Stimulated activated CD4-positive, alpha-beta T cell treated with anti-CD3 and anti-CD28 coated beads, Interleukin-12 subunit alpha, Interleukin-12 subunit beta, amount 100 ng/mL, for 4 hours (primary cell): ENCODE data around the gene SRL.

Source experiments
- DNase-seq: peaks from one replicate; pipeline ENCODE4 v3.0.0-alpha.2; 2020

SRL gene

DNA sequence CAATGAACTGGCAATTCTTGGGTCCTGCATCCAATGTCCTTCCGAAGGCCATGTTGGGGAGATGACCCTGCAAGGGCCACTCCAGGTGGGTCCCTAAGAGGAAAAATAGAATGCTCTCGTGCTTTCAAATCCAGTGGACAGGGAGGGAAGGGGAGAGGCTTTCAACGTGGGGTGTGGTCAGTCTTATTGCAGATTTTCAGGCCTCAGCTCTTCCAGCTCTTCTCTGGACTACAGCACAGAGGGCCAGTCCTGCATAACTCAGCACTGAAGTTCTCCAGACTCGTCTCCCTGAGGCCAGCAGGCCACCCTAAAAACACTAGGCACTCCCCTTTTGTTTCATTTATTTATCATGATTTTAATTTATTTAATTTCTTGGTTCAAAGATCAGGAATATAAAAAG is 43.1 kb downstream of the SRL start:
- DNase-seq, result no peak

DNA sequence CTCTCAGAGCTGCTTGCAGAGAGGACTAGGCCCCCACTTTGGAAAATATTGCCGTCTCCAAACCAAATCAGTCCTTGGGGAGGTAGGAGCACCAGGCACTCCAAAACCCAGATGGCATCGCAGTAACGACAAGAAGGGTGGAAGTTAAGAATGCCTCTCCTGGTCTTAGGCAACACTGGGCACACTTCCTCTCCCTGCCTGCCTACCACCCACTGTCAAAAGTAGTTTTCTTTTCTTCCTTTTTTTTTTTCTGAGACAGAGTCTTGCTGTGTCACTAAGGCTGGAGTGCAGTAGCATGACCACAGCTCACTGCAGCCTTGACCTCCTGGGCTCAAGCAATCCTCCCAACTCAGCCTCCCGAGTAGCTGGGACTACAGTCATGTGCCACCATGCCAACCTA is 47.2 kb downstream of the SRL start:
- DNase-seq, result no peak

DNA sequence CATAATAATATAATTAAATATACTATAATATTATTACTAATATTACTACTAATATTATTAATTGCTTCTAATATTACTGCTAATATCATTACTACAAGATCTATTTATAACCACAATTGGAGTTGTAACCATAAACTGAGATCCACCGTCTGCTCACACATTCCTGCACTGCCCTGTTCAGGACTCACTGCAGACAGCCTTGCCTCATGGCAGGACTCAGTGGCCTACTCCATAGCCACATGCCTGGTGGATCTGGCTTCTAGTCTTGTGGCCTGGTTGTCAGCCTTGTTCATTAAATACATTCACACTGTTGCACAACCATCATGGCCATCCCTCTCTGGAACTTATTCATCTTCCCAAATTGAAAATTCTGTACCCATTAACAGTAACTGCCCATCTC is 48.0 kb downstream of the SRL start:
- no peak for DNase-seq

DNA sequence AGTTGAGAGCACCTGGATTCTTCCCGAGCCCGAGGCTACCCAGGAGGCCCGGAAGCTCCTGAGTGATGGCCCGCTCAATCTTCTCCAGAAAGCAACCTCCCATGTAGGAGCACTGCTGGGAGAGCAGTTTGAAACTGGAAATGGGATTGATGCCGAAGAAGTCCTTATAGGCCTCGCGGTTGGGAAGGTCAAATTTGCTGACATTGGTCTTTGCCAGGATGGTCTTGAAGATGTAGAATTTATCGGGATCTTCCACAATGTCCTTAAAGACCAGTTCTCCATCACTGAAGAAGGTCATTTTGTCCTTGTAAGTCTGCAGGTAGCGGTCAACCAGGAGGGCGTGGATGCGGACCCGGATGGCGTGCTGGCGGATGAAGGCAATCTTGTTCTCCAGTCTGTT is 49.7 kb downstream of the SRL start:
- DNase-seq, result no peak

DNA sequence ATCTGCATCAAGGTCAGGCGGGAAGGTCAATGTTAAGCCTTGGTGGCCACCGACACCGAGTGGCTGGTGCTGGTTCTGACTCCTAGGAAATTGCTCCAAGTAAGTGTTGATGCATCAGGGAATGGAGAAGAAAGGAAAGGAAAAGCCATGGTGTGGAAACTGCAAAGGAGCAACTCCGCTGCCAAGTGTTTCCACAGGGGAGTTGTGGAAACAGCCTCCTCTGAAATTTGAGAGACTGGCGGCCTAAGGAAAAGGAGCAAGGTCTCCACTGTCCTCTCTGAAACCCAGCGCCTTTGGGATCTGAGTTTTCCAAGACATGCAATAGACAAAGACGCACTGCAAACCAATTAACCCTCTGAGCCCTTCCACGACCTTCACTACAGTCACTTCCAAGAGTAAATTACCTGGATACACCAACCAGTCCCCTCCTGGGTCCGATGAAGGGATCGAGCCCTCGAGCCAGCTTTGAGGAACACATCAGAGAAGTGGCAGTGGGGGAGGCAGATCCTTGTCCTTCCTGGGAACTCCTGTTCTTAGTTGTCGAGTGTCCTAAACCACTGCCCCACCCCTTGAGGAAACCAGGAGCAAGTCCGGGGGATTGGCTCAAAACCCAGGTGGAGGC is 51.1 kb downstream of the SRL start:
- no peak for DNase-seq

DNA sequence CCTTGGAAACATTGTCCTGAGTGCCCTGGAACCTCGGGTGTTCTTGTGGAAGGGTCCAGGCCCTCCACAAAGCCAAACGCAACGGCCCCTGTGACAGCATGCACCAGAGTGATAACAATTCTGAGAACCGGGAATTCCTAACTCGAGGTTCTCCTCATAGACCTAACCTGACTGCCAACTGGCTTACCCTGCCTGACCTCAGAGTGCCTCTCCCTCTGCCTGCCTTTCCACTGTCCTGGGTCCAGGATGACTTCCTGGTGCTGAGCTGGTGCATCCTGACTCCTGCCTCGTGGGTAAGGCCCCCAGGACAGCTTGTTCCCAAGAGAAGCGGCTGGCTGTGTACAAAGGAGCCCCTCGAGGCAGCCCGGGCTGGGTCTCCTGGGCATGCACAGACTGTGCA is 51.8 kb downstream of the SRL start:
- no peak for DNase-seq

DNA sequence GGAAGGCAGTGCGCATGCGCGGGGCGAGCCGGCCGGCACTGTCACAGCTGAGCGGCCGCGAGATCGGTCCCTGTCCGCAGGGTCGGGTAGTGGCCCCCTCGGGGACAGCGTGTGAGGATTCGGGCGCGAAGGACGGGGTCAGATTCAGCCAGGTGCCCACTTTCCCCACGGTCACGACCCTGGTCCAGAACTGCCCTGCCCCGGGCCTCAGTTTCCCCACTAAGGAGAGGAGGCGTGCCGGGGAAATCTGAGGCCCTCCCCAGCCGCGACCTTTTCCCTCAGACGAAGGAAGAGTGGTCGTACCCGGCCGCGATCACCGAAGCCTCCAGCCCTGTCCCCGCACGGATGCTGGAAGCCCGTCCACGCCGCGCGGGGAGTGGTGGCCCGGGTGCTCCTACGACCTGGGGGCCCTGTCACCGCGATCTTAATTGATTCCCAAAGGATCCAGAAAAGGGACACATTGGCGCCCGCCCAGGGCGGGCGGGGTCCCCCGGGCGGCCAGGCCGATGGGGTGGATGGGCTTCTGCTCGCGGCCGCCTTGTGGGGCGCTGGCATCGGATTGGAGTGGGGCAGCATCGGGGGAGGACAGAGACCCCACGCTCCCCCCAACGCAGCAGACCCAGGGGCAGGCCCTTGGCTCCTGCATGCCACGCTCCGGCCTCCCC is 57.7 kb downstream of the SRL start:
- DNase-seq, result no peak

DNA sequence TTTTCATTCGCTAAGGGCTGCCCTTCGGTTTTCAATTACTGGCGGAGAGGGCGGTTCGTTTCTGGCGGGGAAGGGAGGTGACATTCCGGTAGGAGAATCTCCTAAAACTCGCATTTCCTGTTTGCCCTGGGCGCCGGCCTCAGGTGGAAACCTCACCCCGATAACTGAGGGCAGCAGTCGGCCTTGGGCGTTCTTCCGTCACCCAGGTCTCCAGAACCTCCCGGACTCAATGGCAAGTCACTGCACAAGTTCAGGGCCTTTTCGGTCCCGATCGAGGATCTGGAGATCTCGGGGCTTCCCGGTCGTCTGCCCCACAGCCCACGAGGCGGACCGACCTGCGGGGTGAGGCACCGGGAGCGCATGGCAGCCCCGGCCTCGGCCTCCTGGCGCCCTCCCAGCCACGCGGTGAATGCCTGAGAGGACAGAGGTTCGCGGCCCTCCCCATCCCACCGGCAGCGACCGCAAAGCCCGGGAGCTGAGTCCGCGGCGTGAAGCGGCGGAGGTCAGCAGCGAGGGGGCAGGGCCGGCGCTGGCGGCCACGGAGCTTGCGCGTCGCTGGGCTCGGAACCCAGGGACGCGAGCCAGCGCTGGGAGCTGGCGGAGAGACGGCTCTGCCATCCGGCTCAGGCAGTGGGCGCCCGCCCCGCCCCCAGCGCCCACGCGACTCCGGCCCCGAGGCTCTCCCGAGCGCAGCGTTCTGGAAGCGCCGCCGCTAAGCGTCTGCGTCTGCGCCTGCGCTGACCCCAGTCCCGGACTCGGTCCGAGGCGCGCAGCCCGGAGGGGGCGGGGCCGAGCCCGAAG is 58.4 kb downstream of the SRL start:
- DNase-seq, result peak; percentile 93

DNA sequence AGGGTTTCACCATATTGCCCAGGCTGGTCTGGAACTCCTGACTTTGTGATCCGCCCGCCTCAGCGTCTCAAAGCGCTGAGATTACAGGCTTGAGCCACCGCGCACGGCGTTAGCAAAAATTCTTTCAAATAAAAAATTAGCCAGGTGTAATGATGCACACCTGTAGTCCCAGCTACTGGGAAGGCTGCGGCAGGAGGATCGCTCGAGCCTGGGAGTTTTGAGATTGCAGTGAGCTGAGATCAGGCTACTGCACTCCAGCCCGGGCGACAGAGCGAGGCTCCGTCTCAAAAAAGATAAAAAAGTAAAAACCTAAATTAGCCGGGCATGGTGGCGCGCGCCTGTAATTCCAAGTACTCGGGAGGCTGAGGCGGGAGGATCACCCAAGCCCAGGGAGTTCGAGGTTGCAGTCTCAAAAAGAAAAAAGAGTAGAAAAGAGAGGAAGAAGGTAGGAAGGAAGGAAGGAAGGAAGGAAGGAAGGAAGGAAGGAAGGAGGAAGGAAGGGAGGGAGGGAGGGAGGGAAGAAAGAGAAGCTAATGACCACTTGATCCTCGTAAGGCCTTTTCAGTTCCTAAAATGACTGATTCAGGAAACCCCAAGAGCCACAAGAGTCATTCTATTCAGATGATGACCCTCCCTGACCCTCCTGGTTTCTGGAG is 59.2 kb downstream of the SRL start:
- no peak for DNase-seq

DNA sequence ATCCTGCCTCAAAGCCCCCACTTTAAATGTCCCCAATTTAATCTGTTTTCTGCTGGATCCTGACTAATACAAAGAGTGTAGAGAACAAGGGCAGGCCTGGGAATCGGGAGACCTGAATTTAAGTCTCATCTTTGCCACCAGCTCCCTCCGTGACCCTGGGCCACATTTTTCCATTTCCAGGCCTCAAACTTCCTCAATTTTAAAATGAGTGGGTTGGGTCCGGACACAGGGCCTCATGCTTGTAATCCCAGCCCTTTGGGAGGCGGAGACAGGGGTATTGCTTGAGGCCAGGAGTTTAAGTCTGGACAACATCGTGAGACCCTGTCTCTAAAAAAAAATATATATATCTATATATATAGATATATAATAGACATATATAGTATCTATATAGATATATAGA is 61.4 kb downstream of the SRL start:
- DNase-seq, result no peak

DNA sequence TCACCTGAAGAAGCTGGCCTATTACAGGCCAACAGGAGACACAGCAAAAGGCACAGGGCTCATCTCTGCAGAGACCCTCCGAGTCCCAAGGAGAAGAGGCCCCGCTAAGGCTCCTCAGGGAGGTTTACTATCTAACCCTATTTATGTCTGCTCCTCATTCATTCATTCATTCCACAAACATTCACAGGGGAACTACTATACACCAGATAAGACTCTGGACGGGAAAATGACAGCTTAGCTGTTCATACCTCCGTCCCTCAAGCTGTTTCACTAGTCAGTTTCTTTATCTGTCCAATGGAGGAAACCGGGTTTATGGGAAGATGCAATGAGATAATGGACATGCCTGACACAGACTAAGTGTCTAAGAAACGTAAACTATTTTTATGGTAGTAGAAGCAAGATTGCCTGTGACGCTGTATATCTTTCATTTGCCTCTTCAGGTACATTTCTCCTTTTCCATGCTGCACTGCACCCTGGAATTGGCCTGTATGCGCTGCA is 62.1 kb downstream of the SRL start:
- no peak for DNase-seq

DNA sequence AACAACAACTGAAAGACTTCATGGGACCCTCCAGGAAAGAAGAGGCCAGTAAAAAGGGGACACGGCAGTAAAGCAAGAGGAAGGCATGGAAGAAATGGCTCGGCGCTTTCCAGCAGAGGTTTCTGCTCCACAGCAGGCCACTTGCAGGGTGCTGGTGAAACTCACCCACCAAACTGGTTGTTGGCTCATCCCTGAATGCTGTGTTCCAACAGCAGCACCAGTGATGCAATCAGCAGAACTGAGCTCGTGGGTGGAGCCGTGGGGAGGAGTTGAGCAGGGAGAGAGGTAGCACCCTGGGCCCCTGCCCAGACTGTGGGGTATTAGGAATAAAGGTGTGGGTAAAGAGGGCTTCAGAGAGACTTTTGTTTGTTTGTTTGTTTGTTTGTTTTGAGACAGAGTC is 62.9 kb downstream of the SRL start:
- DNase-seq, result no peak

DNA sequence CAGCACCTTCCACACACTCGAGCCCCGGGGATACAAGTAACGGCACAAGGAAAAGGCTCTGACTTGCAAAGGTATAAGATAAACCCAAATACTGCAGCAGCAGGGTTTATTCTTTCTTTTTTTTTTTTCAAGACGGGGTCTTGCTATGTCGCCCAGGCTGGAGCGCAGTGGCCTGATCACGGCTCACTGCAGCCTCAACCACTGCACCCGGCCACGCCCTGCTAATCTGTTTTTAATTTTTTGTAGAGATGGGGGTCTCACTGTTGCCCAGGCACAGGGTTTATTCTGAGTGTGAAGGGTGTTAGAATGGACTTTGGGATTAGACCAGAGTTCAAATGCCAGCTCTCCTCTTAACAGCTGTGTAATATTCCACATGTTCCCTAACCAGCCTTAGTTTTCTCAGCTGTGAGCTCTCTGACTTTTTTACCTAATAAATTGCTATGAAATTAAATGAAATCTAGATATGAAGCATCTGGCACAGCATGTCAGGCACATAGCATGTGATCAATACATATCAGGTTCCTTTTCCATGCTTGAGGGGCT is 63.3 kb downstream of the SRL start:
- no peak for DNase-seq

DNA sequence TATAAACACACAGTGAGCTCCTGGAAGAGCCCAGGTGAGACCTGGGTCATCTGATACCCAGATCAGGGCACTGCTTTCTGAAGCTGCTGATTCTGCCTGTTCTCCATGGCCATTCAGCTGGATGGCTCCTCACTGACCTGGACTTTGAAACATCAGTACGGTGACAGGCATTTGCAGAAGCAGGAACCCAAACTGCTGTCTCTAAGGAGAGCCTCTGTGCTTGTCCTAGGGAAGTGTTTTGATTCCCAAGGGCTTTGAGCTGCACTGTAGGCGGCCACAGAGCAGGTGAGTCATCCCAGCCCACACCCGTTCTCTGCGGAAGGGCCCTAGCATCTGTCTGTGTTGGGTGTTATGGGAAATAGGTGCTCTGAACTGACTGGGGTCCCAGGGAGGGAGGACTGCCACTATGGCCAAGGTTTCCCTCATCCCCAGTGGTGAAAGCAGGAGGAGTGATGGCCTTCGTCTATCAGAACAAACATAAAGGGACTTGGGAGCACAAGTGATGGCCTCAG is 64.9 kb downstream of the SRL start:
- no peak for DNase-seq

DNA sequence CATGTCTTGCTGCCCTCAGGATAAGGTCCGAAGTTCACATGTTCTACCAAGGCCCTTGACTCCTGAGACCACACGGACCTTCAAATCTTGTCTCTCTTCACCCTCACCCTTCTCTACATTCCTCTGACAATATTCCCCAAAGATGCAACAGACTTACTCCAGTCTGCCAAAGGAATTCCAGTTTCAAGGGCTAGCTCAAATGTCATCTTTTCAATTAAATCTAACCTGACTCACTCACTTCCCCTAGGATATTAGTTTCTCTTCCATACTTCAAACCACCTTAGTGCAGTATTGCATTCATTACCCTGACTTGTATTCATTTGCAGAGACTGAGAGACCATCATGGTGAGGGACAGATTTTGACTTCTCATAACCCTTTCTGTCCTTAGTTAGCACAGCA is 66.0 kb downstream of the SRL start:
- no peak for DNase-seq

DNA sequence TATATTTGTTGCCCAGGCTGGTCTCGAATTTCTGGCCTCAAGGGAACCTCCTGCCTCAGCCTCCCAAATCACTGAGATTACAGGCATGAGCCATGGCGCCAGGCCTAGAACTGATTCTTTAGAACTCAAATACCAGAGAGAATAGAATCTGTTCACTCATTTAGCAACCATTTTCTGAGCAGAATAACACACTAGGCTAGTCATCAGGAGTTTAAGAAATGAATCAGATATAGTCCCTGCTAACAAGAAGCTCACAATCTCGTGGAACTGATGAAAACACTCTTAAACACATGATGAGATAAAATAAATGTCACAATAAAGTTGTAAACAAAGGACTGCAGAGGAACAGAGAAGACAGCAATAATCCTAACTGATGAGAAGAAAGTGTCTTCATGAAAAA is 69.8 kb downstream of the SRL start:
- no peak for DNase-seq

DNA sequence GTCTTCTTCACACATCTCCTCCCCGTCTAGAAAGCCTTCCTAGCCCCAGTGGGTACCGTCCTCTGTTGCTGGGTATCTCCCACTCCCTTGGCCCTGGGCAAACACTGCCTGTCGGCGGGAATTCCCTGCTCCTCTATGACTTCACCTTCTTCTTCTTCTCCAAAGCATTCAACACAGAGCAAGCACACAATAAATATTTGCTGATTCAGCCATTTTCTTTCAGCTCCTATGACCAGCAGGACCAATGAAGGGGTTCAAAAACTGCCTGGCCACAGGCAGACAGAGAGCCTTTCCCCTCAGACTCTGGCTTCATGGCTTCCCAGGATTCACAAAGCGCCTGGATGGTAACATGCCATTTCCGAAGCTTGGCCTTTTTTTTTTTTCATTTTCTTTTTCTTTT is 72.5 kb downstream of the SRL start:
- no peak for DNase-seq

DNA sequence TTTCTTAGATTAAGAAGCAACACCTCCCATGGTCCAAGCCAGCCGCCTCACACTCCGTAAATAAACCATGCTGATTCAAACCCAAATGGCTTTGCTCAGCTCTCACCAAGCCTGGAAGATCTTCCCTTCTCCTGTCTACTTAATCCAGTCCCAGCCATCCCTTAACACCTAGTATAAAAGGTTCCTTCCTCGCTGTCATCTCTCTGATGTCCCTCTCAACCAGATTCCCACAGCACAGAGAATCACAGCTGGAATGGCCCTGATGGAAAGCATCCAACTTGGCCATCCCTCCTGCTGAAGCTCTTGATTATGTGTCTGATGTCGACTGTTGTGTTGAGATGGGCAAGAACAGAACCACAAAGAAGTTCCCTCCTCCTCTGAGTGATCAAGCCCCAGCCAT is 75.1 kb downstream of the SRL start:
- DNase-seq, result no peak

DNA sequence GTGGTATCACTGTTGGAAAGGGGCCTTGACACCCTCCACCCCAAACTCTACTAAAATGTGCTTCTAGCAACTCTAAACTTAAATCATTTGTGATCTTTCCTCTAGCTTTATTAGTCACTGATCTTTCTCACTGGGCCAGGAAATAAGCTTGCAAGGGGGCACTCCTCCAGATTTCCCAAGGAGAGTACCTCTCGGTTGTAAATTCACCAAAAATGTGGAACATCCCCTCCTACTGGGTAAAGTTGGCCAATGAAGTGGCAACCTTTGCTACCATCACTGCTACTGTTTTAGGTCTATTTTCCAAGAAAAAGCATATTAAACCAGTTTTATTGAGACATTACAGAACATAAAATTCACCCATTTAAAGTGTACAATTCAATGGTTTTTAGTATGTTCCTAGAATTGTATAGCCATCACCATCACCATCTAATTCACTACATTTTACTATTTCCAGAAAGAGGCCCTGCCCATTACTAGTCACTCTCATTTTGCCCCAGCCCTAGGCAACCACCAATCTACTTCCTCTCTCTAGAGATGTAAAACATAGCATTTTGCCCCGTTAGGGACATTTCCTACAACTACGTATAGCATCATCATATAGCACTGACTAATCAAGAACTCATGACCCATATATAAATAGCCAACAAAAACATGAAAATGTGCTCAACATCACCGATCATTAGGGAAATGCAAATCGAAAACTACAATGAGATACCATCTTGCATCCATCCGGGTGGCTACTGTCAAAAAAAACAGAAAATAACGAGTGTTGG is 81.0 kb downstream of the SRL start:
- DNase-seq, result no peak

DNA sequence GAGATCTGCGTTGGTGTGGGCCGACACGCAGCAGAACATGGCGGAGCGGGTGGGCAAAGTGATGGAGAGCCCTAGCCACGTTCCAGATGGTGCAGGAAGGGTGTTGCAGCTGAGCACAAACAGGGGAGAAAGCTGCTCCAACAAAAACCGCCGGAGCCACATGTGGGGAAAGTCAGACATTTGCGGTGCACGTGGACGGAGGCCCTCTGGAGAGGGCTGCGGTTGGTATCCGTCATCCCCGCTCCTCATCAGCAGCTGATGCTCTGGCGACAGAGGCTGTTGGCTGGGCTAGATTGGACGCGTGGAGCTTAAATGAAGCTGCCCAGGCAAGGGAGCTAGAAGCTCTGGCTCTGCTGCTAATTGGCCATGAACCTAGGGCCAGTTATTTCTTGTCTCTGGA is 82.2 kb downstream of the SRL start:
- DNase-seq, result no peak

DNA sequence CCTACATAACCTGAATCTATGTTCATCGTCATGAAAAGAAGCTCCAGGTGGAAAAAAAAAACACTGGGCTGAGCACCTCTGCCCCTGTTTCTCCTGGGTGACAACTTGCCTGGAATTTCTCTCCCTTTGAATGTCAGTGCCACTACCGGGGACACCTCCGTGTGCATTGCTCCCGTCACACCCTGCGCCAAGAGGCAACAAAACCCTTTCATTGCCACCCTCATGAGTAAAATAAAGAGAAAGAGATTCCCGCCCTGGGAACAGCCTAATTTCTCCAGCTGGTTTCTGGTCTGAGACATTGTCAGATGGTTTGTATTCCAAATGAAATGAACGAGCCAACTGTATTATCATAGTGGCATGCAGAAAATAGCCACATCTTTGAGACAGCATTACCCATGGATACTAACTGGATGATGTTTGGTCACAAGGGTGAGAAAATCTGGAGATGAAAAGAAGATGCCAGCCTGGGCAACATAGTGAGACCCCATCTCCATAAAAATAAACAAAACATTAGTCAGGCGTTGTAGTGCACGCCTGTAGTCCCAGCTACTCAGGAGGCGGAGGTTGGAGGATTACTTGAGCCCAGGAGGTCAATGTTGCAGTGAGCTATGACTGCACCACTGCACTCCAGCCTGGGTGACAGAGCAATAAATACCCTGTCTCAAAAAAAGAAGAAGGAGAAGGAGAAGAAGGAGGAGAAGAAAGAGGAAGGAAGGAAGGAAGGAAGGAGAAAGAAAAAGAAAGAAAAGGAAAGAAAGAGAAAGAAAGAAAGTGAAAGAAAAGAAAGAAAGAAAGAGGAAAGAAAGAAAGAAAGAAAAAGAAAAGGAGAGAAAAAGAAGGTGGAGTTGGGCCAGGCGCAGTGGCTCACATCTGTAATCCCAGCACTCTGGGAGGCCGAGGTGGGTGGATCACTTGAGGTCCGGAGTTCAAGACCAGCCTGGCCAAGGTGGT is 83.5 kb downstream of the SRL start:
- DNase-seq, result no peak
